Spinal cord (tissue), 10 donors: ENCODE results near the gene ANKRD33B. TPM values are rescaled to one million over a fixed set of nuclear protein-coding genes. Genes with fewer than 3 reads are reported as not detected.
"Not testable (repeated sequence)": the region's sequence is repeated elsewhere in the genome, so short reads cannot be mapped to it uniquely, and the experiment has no call there.

Source experiments
- DNase-seq, 6 donors: peaks; one replicate each; pipeline versions ENCODE4 v3.0.0 to v3.0.0-alpha.2; 2013 to 2015; ENCODE audit warnings: low spot score in 6 of 6, low read depth in 4 of 6
- H3K27ac ChIP-seq: one replicate; pipeline ENCODE4 v1.5.1; 2013; ENCODE audit warnings: low read depth, low read length, control low read depth
- H3K27me3 ChIP-seq: one replicate; pipeline ENCODE4 v1.6.1; 2013; ENCODE audit warnings: low read length; ENCODE audit not compliant: control insufficient read depth, insufficient read depth
- H3K36me3 ChIP-seq: one replicate; pipeline ENCODE4 v1.6.1; 2013; ENCODE audit warnings: low read length; ENCODE audit not compliant: control insufficient read depth, insufficient read depth
- H3K4me1 ChIP-seq: one replicate; pipeline ENCODE4 v1.6.1; 2013; ENCODE audit warnings: low read length; ENCODE audit not compliant: control insufficient read depth, insufficient read depth
- H3K4me3 ChIP-seq: one replicate; pipeline ENCODE4 v1.5.1; 2013; ENCODE audit warnings: low read depth, low read length, control low read depth
- H3K9me3 ChIP-seq: one replicate; pipeline ENCODE4 v1.6.1; 2013; ENCODE audit warnings: low read length; ENCODE audit not compliant: control insufficient read depth, insufficient read depth
- WGBS: methylation state at CpG from one replicate; pipeline ENCODE4 v1.1.5; 2013; ENCODE audit warnings: missing lambda C conversion rate; ENCODE audit not compliant: insufficient coverage; 5-methylcytosine and 5-hydroxymethylcytosine counted together
- polyA plus RNA-seq, 2 donors: library from polyadenylated mRNA; unstranded; fragments of 120-200 nt; gene quantifications; one replicate each; pipeline ENCODE4 v1.2.1, GENCODE V29; 2013; ENCODE audit not compliant: insufficient read length in 2 of 2
- total RNA-seq, 2 donors: library from RNA; depleted of rRNA in 1 of 2; stranded (reverse); fragments of 120-200 nt in 1 of 2; fragments of >200 nt in 1 of 2; gene quantifications; one replicate each; pipeline versions ENCODE4 v1.2.3 to v1.2.4, GENCODE V29; 2013 to 2014
- donor health status: healthy.

ANKRD33B gene
- total and polyA plus RNA-seq, 4 donors = 0.93 to 8.1 (median 3.0) TPM

DNA sequence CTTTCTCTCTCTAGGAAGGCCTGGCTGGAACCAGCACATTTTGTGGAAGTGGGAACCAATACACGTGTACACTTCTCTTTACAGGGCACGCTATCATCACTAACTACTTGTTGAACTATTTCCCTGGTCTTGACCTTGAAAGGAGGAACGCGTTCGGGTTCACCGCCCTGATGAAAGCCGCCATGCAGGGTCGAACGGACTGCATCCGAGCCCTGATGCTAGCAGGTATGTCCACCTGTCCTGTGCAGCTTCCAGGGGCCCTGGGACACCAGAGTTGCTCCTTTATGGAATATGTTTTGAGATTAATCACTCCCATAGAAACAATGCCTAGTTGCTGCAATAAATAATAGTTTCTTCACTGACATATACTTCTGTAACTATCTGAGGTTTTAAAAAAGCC lies 74.1 kb downstream of the ANKRD33B start:
- Histone ChIP-seq H3K4me1 (peaks cover 6% of the 10 kb centered on the region), H3K9me3 (no peaks in the 10 kb centered on the region), H3K27me3 (peaks cover 12% of the 10 kb centered on the region), H3K27ac (no peak overlapping the region), H3K36me3 (no peaks in the 10 kb centered on the region), H3K4me3 (no peak overlapping the region)
- no peak for DNase-seq
- WGBS = 57% methylated on average over 10 of the region's 10 CpGs

DNA sequence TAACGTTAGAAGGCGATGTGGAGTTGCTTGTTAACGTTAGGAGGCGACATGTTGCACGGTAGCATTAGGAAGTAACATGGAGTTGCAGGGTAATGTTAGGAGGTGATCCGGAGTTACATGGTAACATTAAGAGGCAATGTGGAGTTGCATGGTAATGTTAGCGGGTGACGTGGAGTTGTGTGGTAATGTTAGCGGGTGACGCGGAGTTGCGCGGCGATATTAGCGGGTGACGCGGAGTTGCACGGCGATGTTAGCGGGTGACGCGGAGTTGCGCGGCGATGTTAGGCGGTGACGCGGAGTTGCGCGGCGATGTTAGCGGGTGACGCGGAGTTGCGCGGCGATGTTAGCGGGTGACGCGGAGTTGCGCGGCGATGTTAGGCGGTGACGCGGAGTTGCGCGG lies 74.9 kb downstream of the ANKRD33B start:
- not testable (repeated sequence) for H3K4me1 ChIP-seq, DNase-seq, H3K4me3 ChIP-seq, H3K36me3 ChIP-seq, H3K27ac ChIP-seq, H3K9me3 ChIP-seq
- H3K27me3 ChIP-seq = peaks cover 12% of the 10 kb centered on the region
- 84% methylated on average over 9 of the region's 48 CpGs for WGBS

DNA sequence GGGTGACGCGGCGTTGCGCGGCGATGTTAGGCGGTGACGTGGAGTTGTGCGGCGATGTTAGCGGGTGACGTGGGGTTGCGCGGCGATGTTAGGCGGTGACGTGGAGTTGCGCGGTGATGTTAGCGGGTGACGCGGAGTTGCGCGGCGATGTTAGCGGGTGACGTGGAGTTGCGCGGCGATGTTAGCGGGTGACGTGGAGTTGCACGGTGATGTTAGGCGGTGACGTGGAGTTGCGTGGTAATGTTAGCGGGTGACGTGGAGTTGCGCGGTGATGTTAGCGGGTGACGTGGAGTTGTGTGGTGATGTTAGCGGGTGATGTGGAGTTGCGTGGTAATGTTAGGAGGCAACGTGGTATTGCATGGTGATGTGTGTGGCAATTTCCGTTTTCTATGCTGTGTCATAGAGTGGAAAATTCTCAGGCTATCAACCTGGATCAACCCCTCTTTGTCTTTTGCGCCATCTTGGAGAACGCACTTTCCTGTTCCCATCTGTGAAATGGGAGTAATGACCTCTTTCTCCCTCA lies 76.0 kb downstream of the ANKRD33B start:
- Histone ChIP-seq H3K27ac (no peak overlapping the region), H3K4me1 (peaks cover 6% of the 10 kb centered on the region), H3K9me3 (no peaks in the 10 kb centered on the region), H3K36me3 (no peaks in the 10 kb centered on the region), H3K27me3 (peaks cover 12% of the 10 kb centered on the region), H3K4me3 (no peak overlapping the region)
- no peak for DNase-seq
- WGBS = 96% methylated on average over 20 of the region's 48 CpGs

DNA sequence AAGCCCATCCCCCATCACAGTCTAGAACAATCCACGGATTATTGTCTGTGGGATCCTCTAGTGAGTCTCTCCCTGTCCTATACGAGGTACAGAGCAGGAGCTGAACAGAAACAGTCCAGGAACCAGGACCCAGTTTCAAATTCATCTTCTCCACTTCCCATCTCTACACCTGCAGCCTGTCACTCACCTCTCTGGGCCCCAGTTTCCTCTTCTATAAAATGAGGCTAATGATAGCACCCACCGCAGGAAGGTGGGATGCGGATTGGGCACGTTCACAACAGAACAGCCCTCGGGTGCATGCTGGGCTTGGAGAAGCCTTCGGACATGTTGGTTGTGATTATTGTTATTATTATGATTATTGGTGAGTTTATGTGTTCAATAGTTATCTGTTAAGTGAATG lies 78.5 kb downstream of the ANKRD33B start:
- Histone ChIP-seq H3K36me3 (no peaks in the 10 kb centered on the region), H3K9me3 (no peaks in the 10 kb centered on the region), H3K4me1 (peaks cover 5% of the 10 kb centered on the region), H3K4me3 (no peak overlapping the region), H3K27ac (no peak overlapping the region), H3K27me3 (peaks cover 3% of the 10 kb centered on the region)
- DNase-seq = no peak
- WGBS = 88% methylated on average over 7 of the region's 7 CpGs

DNA sequence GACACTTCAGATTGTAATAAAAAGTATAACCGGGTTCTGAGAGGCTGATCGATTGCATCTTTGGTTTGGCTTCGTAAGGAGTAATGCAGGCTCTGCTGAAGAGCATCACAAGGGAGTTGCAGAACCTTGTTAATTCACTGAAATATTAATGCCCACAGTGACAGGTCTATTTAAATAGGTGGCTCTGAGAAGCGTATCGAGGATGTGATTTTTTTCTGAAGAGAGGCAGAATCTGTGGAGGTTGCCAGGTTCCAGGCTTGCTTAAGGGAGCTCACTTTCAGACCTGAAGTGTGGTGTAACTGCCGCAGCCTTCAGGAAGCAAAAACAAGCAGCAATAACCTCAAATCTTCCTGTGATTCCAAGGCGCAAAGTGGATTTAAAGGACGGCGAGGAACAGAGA lies 80.3 kb downstream of the ANKRD33B start:
- H3K4me1 ChIP-seq = no peaks in the 10 kb centered on the region
- H3K9me3 ChIP-seq = no peaks in the 10 kb centered on the region
- WGBS = 48% methylated on average over 4 of the region's 9 CpGs
- peak in 1 of 6 donors; percentile 53 for DNase-seq
- H3K27me3 ChIP-seq = peaks cover 3% of the 10 kb centered on the region
- H3K4me3 ChIP-seq = no peak overlapping the region
- no peaks in the 10 kb centered on the region for H3K36me3 ChIP-seq
- H3K27ac ChIP-seq = no peak overlapping the region

DNA sequence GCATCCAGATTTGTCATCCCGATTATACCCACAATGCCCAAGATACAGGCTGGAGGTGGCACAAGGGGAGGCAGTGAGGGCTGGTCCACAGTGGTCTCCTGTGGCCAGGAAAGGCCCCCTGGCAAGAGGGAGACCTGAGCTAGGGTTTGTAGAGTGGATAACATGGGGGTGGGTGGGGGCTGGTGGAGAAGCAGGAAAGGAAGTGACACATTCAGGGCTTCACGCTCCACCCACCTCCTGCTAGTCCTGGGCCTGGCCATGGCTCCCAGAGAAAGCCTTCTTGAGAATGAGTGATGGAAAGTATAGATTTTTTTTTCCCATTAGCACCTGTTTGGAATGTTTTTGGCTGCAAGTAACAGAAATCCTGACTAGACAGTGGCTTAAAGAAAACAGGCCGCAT lies 81.3 kb downstream of the ANKRD33B start:
- Histone ChIP-seq H3K4me1 (no peaks in the 10 kb centered on the region), H3K36me3 (no peaks in the 10 kb centered on the region), H3K27me3 (peaks cover 3% of the 10 kb centered on the region), H3K27ac (no peak overlapping the region), H3K9me3 (no peaks in the 10 kb centered on the region), H3K4me3 (no peak overlapping the region)
- no peak for DNase-seq
- WGBS = 95% methylated on average over 2 of the region's 3 CpGs

DNA sequence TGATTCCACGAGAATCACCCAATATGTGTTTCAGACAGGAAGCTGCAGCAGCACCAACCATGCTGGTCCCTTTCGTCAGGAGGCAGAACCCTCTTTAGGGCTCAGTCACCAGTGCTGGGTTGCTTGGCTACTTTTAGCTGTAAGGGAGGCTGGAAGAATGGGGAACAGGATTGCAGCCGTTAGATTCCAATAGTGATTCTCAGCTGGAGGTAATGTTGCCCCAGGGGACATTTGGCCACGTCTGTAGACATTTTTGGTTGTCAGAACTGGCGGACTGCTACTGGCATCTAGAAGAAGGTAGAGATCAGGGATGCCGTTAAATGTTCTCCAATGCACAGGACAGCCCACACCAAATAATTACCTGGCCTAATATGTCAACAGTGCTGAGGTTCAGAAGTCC lies 81.8 kb downstream of the ANKRD33B start:
- no peak for DNase-seq
- Histone ChIP-seq H3K36me3 (no peaks in the 10 kb centered on the region), H3K4me1 (no peaks in the 10 kb centered on the region), H3K27me3 (peaks cover 8% of the 10 kb centered on the region), H3K27ac (no peak overlapping the region), H3K4me3 (no peak overlapping the region), H3K9me3 (no peaks in the 10 kb centered on the region)
- 78% methylated on average over 3 of the region's 6 CpGs for WGBS

DNA sequence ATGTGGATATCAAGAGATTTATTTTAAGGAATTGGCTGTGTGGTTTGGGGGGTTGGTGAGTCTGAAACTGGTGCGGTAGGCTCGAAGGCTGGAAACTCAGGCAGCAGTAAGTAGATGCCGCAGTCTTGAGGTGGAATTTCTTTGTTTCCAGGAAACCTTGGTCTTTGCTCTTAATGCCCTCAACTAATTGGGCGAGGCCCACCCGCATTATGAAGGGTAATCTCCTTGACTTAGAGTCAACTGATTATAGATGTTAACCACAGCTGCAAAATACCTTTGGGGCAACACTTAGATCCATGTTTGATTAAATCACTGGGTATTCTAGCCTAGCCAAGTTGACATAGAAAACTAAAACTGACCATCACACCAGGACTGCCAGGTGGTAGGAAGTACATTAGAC lies 83.8 kb downstream of the ANKRD33B start:
- H3K9me3 ChIP-seq = no peaks in the 10 kb centered on the region
- H3K4me3 ChIP-seq = no peak overlapping the region
- H3K27me3 ChIP-seq = peaks cover 8% of the 10 kb centered on the region
- DNase-seq = no peak
- no peaks in the 10 kb centered on the region for H3K36me3 ChIP-seq
- H3K4me1 ChIP-seq = no peaks in the 10 kb centered on the region
- WGBS = 90% methylated on average over 3 of the region's 5 CpGs
- H3K27ac ChIP-seq = no peak overlapping the region

DNA sequence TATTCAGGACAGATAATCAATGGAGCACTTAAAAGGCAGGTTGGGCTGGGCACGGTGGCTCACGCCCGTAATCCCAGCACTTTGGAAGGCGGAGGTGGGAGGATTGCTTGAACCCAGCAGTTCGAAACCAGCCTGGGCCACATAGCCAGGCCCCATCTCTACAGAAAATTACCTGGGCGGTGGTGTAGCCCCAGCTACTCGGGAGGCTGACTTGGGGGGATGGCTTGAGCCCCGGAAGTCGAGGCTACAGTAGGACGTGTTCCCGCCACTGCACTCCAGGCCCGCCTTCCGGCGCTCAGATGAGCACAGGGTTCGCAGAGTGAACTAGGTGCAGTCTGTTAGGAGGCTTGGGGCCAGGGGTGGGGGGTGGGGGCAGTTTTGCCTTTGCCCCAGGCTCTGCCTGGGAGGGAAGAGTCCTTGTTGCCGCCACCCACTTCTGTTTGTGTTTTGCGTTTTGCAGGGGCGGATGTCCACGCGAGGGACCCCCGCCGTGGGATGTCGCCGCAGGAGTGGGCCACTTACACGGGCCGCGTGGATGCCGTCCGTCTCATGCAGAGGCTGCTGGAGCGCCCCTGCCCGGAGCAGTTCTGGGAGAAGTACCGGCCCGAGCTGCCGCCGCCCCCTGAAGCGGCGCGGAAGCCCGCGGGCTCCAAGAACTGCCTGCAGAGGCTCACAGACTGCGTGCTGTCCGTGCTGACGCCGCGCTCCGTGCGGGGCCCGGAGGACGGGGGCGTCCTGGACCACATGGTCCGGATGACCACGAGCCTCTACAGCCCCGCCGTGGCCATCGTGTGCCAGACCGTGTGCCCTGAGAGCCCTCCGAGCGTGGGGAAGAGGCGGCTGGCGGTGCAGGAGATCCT lies 85.2 kb downstream of the ANKRD33B start:
- H3K27ac ChIP-seq = no peak overlapping the region
- no peaks in the 10 kb centered on the region for H3K4me1 ChIP-seq
- no peaks in the 10 kb centered on the region for H3K36me3 ChIP-seq
- DNase-seq = peak in 2 of 6 donors; percentile 51 to 67
- H3K27me3 ChIP-seq = peaks cover 8% of the 10 kb centered on the region
- 25% methylated on average over 60 of the region's 60 CpGs for WGBS
- H3K9me3 ChIP-seq = no peaks in the 10 kb centered on the region
- peak overlapping the region; percentile 11 for H3K4me3 ChIP-seq
